Right ventricle myocardium inferior (tissue), 1 donor: ENCODE measurements around the gene MAP4K5. TPM values are rescaled to one million over a fixed set of nuclear protein-coding genes. Genes with fewer than 3 reads are reported as not detected.
"Not testable (repeated sequence)": the region's sequence is repeated elsewhere in the genome, so short reads cannot be mapped to it uniquely, and the experiment has no call there.

Source experiments
- ATAC-seq: fragments of 200-7000 bp; cut with Tn5 transposase; one replicate; pipeline ENCODE4 v1.9.1; 2020; ENCODE audit warnings: mild to moderate bottlenecking, moderate library complexity
- DNase-seq: peaks from one replicate; pipeline ENCODE4 v3.0.0; 2021; ENCODE audit errors: missing footprints
- intact Hi-C: fragments of 100-400 bp; cut with DNase I; formaldehyde crosslinking; loops from one replicate; pipeline ENCODE4 v1.11.0; 2022
- total RNA-seq: library from RNA; stranded (reverse); fragmentation: NEBNext Ultra II Directional; extraction: Animal tissue kit (Norgen Biotek cat#: 25700); gene quantifications from one replicate; pipeline ENCODE4 v1.2.1, GENCODE V29; 2021
- donor health status: DM: no; HTN: yes; CAD: no; lungs with severe emphysema.

MAP4K5 gene
- total RNA-seq, 1 donor from 2014 or later, result 14.3 TPM

DNA sequence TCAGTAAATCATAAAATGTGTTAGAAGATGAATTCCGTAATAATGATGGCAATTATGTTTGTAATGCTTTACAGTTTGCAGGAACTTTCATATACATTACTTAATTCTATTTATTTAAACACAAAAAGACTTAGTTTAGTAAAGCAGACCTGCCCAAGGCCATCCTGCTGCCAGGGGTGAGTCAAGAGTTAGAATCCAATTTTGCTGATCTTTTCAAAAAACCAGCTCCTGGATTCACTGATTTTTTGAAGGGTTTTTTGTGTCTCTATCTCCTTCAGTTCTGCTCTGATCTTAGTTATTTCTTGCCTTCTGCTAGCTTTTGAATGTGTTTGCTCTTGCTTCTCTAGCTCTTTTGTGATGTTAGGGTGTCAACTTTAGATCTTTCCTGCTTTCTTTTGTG, 25.3 kb downstream of the MAP4K5 start:
- DNase-seq, intact Hi-C loops, ATAC-seq: not testable (repeated sequence)

- DNase-seq (no peak), ATAC-seq (no peak)
- intact Hi-C loops, result no loop called here
These were observed 30.7 kb downstream of the MAP4K5 start for GRCh38 chr14:50501642-50502041.

- ATAC-seq, result no peak
- no peak for DNase-seq
- intact Hi-C loops, result no loop called here
These were observed 35.0 kb downstream of the MAP4K5 start for GRCh38 chr14:50497351-50497750.

- DNase-seq (no peak), ATAC-seq (no peak)
- intact Hi-C loops, result no loop called here
These were observed 42.5 kb downstream of the MAP4K5 start for GRCh38 chr14:50489851-50490250.

- ATAC-seq, result no peak
- intact Hi-C loops, result no loop called here
- no peak for DNase-seq
These were observed 43.8 kb downstream of the MAP4K5 start for GRCh38 chr14:50488521-50488920.

- ATAC-seq (no peak), DNase-seq (no peak)
- intact Hi-C loops, result no loop called here
These were observed 53.3 kb downstream of the MAP4K5 start for GRCh38 chr14:50479041-50479440.

GRCh38 chr14:50477760-50478159, 54.6 kb downstream of the MAP4K5 start:
- intact Hi-C loops, result no loop called here
- DNase-seq, result no peak
- no peak for ATAC-seq

GRCh38 chr14:50476134-50476533, 56.2 kb downstream of the MAP4K5 start:
- intact Hi-C loops, result no loop called here
- ATAC-seq (no peak), DNase-seq (no peak)

- intact Hi-C loops, result no loop called here
- ATAC-seq (no peak), DNase-seq (no peak)
These were observed 56.9 kb downstream of the MAP4K5 start for GRCh38 chr14:50475460-50475859.

- intact Hi-C loops, result no loop called here
- ATAC-seq (no peak), DNase-seq (no peak)
These were observed 60.4 kb downstream of the MAP4K5 start for GRCh38 chr14:50471838-50472465.

- intact Hi-C loops, result no loop called here
- ATAC-seq (no peak), DNase-seq (no peak)
These were observed 62.4 kb downstream of the MAP4K5 start for GRCh38 chr14:50469982-50470381.

DNA sequence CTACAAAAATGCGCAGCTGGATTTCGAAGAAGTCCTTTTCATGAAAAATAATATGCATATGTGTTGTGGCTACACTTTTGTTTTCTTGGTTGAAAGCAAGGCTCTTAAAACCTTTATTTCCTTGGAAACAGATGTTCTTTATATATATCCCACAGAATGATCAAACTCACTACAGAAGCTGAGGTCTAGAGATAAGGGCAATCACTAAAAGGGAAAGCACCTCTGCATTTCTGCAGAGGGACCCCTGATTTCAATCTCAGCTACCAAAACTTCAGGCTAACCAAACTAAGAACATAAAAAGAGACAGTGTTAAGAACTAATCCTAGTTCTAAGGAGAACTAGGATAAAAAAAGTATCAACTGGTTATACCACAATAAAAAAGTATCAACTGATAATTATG, 70.3 kb downstream of the MAP4K5 start:
- ATAC-seq (no peak), DNase-seq (no peak)
- intact Hi-C loops, result no loop called here

- ATAC-seq, result no peak
- intact Hi-C loops, result no loop called here
- DNase-seq, result no peak
These were observed 78.5 kb downstream of the MAP4K5 start for GRCh38 chr14:50453869-50454268.

GRCh38 chr14:50452979-50453705, 79.2 kb downstream of the MAP4K5 start:
- no peak for ATAC-seq
- intact Hi-C loops, result no loop called here

GRCh38 chr14:50452296-50452695, 80.1 kb downstream of the MAP4K5 start:
- intact Hi-C loops, result no loop called here
- ATAC-seq (no peak), DNase-seq (no peak)

More at GRCh38 chr14:50452979-50453705, 79.2 kb downstream of the MAP4K5 start:
- no peak for DNase-seq

DNA sequence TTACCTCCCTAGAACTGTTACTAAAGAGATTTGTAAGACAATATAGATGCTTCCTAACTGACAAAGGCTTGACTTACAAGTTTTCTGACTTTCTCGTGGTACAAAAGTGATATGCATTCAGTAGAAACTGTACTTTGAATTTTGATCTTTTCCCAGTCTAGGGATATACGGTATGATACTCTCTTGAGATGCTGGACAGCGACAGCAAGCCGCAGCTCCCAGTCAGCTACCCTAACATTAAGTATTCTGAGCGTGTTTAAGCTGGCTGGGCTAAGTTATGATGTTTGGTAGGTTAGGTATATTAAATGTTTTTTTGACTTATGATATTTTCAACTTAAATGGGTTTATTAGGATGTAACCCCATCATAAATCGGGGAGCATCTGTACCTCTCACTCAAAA, 80.5 kb downstream of the MAP4K5 start:
- DNase-seq (no peak), ATAC-seq (no peak)
- intact Hi-C loops, result no loop called here

DNA sequence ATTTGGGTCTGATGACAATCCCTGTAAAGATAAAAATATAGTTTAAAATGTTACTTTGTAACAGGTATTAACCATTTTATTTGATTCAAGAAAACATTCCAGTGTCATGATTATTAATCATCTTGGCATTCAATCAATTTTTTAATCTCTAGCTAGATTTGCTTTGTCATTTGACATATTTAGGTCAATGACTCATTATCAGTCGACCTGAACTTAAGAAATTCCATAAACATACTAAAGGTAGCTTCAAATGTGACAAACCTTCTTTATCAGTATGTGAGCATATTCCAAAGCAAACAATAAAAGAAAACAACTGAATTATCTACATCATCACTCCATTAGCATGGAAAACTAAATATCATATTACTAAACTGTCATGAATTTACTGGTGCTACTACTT, 84.9 kb downstream of the MAP4K5 start:
- DNase-seq (no peak), ATAC-seq (no peak)
- intact Hi-C loops, result no loop called here

DNA sequence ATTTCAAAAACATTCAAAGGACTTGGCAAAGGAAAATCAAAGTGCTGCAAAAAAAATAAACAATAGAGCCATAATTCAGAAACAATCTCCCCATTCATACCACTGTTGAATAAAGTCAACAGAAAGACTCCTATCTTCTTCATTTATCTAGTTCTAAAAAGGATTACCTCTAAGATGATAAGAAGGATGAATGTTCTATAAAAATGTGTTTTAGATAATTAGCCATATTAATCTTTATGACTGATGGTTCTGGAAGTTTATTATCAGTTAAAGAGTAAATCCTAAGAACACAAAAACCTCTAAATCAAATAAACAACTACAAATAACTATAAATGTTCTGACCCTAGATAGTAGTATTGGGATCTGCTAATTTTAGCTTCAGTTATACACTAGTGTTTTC, 97.8 kb downstream of the MAP4K5 start:
- intact Hi-C loops, result no loop called here
- DNase-seq (no peak), ATAC-seq (no peak)

DNA sequence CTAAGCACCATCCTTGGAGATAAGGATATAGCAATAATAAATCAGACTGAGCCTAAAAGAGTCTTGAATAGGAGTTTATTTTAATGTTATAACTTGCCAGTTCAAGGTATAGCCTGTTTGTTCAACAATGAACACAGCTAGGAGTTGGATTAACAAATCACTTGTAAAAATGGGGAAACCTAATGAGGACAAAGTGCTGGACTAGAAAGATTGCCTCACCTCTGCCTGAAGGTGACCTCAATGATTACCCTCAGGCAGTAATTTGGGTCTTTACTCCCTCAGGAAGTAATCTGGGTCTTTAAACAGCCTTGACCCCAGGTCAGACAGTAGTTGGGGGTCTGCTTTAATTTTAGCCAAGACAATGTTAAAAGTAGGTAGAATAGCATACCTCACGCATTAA, 100.2 kb downstream of the MAP4K5 start:
- ATAC-seq (no peak), DNase-seq (no peak)
- intact Hi-C loops, result no loop called here

GRCh38 chr14:50425816-50426215, 106.6 kb downstream of the MAP4K5 start:
- DNase-seq (no peak), ATAC-seq (no peak)
- intact Hi-C loops, result no loop called here

DNA sequence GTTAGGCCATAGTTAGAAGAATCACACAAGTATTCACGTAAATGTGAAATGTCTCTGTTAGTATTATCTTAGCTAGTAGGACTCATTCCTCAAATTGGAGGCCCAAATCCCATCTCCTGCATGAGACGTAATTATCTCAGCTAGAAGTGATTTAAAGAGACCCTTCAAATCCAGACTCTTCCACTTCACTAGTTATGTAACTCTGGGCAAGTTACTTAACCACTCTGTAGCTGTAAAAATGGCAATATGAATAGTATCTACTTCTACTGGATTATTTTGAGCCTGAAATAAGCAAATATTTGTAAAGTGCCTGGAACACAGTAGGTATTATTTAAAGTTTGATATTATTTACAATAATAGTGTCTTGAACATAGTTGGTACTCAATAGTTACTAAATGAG, 107.3 kb downstream of the MAP4K5 start:
- no peak for ATAC-seq
- DNase-seq, result no peak
- intact Hi-C loops, result no loop called here
